ENCODE measurements around the gene MEF2B. TPM values are rescaled to one million over a fixed set of nuclear protein-coding genes. Genes with fewer than 3 reads are reported as not detected.

MEF2B gene
- total RNA-seq (2014; rRNA removed; shearing (Covaris generic)), result not detected in 2 replicates
- polyA plus RNA-seq (2015; cell fraction: cytosol; rRNA removed), result 0.13 and 0.27 TPM in 2 replicates
- polyA plus RNA-seq (2015; cell fraction: nucleus; rRNA removed), result 0.22 and 1.7 TPM in 2 replicates

DNA sequence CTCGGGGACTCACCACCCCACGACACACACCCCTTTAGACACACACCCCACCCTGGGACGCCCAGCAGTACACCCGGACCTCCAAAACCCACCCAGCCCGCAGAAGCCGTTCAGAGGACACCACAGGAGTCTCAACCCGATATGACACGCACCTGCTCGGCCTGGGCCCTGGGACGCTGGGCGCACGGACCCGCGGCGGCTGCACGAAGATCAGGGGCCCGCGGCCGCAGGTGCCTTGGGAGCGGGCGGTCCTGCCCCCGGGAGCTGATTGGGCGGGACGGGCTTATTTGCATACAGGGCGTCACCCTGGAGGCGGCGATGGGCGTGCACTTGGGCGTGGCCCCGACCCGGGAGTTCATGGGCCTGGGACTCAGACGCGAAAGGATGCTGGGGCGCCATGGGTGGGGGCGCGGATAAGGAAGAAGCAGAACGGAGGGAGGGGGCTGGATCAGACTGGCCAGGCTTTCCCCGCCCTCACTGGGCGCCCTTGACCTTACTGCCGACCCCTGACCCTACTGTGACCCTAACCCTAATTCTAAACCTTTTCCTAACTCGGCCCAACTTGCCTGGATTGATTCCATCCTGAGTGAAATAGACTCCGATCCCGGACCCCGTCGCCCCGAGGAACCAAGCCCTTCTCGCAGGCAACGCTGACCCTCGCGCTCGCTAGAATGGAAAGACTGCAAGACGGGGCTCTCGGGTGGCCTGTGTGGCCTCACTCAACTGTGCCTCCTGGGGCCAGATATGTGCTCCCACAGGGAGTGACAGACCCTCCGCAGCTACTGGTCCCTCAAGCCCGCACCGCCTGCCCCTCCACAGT is at the start of gene MEF2B:
Gene MEF2B, minus strand, starts transcription at position 211 of the 820 bp plus-strand sequence. CDS start 19,528 bp downstream, outside the sequence.
- peak; percentile 28 for DNase-seq (ENCODE audit: low read depth, low spot score)
- in situ Hi-C loops (cut with HindIII; ENCODE audit: low pct_unique_long_range_greater_than_20kb, low sequenced_read_pairs), result no loop called here

GRCh38 chr19:19218911-19219310 is 48.8 kb upstream of the MEF2B start:
- DNase-seq (ENCODE audit: low read depth, low spot score), result no peak
- in situ Hi-C loops (cut with HindIII; ENCODE audit: low pct_unique_long_range_greater_than_20kb, low sequenced_read_pairs), result no loop called here

DNA sequence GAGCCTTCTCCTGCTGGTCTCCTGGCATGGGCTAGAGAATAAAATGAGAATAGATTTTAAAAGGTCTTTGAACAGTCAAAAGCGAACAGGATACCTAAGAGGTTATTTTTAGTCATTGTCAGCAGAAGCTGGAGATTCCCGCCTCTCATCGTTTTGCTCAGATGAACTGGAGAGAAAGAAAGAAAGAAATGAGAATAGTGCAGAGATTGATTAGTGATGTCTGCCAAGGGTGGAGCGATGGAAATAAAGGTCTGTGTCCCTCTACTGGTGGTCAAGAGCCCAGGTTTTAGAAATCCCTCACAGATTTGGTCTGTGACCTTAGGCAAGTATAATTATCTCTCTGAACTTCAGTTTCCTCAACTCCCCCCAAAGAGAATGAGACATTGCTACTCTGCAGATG is 47.0 kb upstream of the MEF2B start:
- in situ Hi-C loops (cut with HindIII; ENCODE audit: low pct_unique_long_range_greater_than_20kb, low sequenced_read_pairs), result no loop called here
- peak; percentile 79 for DNase-seq (ENCODE audit: low read depth, low spot score)

DNA sequence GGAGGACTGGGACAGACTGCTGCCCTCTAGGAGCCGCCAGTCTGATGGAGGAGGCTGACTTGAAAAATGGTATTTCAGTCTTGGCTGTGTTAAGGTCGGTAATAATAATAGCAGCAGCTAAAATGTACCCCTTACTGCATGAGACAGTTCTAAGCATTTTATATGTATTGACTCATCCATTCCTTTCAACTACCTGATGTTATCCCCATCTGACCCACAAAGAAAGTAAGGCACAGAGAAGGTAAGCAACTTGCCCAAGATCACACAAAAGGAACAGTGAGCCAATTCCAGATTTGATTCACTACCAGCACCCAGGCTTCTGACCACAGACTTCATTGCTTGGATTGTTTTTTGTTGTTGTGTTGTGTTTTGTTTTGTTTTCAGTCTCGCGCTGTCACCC is 45.7 kb upstream of the MEF2B start:
- in situ Hi-C loops (cut with HindIII; ENCODE audit: low pct_unique_long_range_greater_than_20kb, low sequenced_read_pairs), result no loop called here
- no peak for DNase-seq (ENCODE audit: low read depth, low spot score)

- in situ Hi-C loops (cut with HindIII; ENCODE audit: low pct_unique_long_range_greater_than_20kb, low sequenced_read_pairs), result no loop called here
- DNase-seq (ENCODE audit: low read depth, low spot score), result peak; percentile 24
These were observed 44.8 kb upstream of the MEF2B start for GRCh38 chr19:19214892-19215291.

- no peak for DNase-seq (ENCODE audit: low read depth, low spot score)
- in situ Hi-C loops (cut with HindIII; ENCODE audit: low pct_unique_long_range_greater_than_20kb, low sequenced_read_pairs), result no loop called here
These were observed 44.1 kb upstream of the MEF2B start for GRCh38 chr19:19214159-19214490.

GRCh38 chr19:19213426-19214158 is 43.5 kb upstream of the MEF2B start:
- in situ Hi-C loops (cut with HindIII; ENCODE audit: low pct_unique_long_range_greater_than_20kb, low sequenced_read_pairs), result no loop called here
- no peak for DNase-seq (ENCODE audit: low read depth, low spot score)

- no peak for DNase-seq (ENCODE audit: low read depth, low spot score)
- in situ Hi-C loops (cut with HindIII; ENCODE audit: low pct_unique_long_range_greater_than_20kb, low sequenced_read_pairs), result no loop called here
These were observed 42.9 kb upstream of the MEF2B start for GRCh38 chr19:19212916-19213315.

- no peak for DNase-seq (ENCODE audit: low read depth, low spot score)
- in situ Hi-C loops (cut with HindIII; ENCODE audit: low pct_unique_long_range_greater_than_20kb, low sequenced_read_pairs), result no loop called here
These were observed 41.7 kb upstream of the MEF2B start, which contains the start of gene NCAN for GRCh38 chr19:19211499-19212420. Gene NCAN (plus strand): TSS chr19:19211958. CDS start chr19:19216954, 4,996 bp downstream.

GRCh38 chr19:19209372-19209771 is 39.3 kb upstream of the MEF2B start:
- in situ Hi-C loops (cut with HindIII; ENCODE audit: low pct_unique_long_range_greater_than_20kb, low sequenced_read_pairs), result no loop called here
- DNase-seq (ENCODE audit: low read depth, low spot score), result no peak

GRCh38 chr19:19207637-19208572 is 37.8 kb upstream of the MEF2B start:
- in situ Hi-C loops (cut with HindIII; ENCODE audit: low pct_unique_long_range_greater_than_20kb, low sequenced_read_pairs), result no loop called here
- DNase-seq (ENCODE audit: low read depth, low spot score), result no peak

- in situ Hi-C loops (cut with HindIII; ENCODE audit: low pct_unique_long_range_greater_than_20kb, low sequenced_read_pairs), result no loop called here
- no peak for DNase-seq (ENCODE audit: low read depth, low spot score)
These were observed 36.9 kb upstream of the MEF2B start for GRCh38 chr19:19206938-19207337.

DNA sequence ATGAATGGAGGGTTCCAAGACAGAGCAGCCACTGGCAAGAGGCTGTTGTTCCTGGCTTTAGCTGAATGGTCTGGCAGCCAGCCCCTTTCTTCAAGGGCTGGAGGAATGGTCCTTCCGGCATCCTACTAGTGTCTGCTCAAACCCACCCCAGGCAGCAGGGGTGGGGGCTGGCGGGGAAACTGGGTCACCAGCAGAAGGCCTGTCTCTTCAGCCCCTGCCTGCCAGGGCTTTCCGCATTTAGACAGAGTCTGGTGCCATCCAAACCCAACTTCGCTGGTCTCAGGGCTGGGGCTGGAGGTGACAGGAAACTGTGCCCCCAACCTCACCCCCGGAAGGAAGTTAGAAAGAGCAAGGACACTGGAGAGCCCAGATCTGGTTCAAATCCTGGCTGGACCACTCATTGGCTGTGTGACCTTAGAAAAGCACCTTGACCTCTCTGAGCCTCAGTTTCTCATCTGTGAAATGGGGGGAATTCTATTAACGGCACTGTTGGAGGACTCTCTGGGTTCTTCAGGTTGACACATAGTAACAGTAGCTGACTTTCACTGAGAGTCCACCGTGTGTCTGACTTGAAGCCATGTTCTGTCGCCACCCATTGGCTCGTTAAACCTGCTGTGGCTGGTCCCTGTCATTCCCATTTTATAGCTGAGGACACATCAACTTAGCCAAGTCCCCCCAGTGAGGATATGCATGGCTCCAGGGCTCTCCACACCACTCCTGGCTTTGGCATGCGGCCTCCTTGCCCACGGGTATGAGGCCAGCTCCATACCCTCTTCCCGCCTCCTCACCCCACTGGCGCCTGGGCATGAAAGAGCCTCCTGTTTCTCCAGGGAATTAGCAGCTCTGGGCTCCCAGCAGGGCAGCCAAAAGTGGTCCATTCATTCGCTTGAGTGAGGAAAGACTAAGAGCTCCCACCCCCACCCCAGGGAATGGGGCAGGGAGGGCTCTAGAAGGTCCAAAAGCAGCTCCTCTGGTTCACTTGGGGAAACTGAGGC is 35.6 kb upstream of the MEF2B start:
- in situ Hi-C loops (cut with HindIII; ENCODE audit: low pct_unique_long_range_greater_than_20kb, low sequenced_read_pairs), result no loop called here
- DNase-seq (ENCODE audit: low read depth, low spot score), result peak; percentile 59

DNA sequence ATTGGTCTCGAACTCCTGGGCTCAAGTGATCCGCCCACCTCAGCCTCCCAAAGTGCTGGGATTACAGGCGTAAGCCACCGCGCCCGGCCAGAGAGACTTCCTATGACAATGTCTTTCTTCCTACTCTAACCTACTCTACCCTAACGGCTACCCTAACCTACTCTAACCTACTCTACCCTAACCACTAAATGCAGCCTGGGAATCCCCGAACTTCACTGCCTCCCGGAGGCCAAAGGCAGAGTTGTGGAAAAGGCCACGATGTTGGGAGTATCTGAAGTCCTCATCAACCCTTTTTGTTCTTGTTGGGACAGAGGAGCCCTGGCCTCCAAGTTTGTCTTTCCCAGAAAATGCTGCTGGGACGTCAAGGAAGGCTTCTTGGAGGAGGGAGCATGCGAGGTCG is 34.1 kb upstream of the MEF2B start:
- in situ Hi-C loops (cut with HindIII; ENCODE audit: low pct_unique_long_range_greater_than_20kb, low sequenced_read_pairs), result no loop called here
- DNase-seq (ENCODE audit: low read depth, low spot score), result no peak

DNA sequence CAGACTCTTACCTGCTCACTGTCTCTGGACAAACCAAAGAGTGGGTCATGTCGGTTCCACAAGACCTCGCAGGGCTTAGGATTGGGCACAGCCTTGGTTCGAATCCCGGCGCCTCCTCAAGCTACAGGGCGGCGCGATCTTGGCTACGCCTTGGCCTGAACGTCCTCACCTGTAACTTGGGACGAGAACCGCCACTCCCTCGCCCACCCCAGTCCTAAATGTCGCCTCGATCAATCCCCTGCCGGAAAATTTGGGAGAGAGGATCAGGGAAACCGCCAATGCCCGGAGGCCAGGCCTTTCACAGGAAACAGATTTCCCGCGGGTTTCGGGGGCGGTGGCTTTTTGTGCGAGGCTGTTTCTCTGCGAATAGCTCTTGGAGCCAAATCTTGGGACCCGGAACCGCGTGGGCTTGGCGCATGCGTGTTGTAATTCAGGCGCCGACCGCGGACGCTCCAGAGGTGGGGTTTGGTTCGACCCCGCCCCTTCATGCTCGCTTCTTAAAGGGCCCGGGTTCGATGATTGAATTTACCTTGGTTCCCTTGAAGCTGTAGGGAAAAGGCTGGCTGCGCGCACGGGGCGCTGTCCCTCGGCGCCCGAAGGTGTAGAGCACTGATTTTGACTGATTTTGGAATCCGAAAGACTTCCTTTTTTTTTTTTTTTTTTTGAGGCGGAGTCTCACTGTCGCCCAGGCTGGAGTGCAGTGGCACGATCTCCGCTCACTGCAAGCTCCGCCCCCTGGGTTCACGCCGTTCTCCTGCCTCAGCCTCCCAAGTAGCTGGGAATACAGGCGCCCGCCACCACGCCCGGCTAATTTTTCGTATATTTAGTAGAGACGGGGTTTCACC is 33.2 kb upstream of the MEF2B start, which contains the start of gene NR2C2AP:
Gene NR2C2AP, minus strand, starts transcription at position 403 of the 845 bp plus-strand sequence. Its CDS starts 354 bp downstream, at position 49.
- peak; percentile 90 for DNase-seq (ENCODE audit: low read depth, low spot score)
- in situ Hi-C loops (cut with HindIII; ENCODE audit: low pct_unique_long_range_greater_than_20kb, low sequenced_read_pairs), result no loop called here

Measured in SK-MEL-5 (cell line).